ENCODE data around the gene TSPAN15. TPM values are rescaled to one million over a fixed set of nuclear protein-coding genes. Genes with fewer than 3 reads are reported as not detected.

TSPAN15 gene
- total and polyA plus RNA-seq, 4 donors = 44.3 to 68.4 (median 55.0) TPM

- peaks cover 0 to 4% (median 0%) of the 10 kb centered on the region in 4 donors for H3K36me3 ChIP-seq (ENCODE audit: control insufficient read depth in 4 of 4, insufficient read depth in 4 of 4, low read length in 4 of 4)
- H3K9ac ChIP-seq (ENCODE audit: insufficient read depth in 1 of 2, low read length in 2 of 2) = no peak overlapping the region
- no peak overlapping the region for H3K4me3 ChIP-seq
- peaks cover 0 to 2% (median 0%) of the 10 kb centered on the region in 5 donors for H3K4me1 ChIP-seq (ENCODE audit: control insufficient read depth in 5 of 5, insufficient read depth in 5 of 5, low read length in 5 of 5)
- 93 to 95% methylated on average over 15 of the region's 15 CpGs for WGBS, 2 donors
- H3K27me3 ChIP-seq (ENCODE audit: control insufficient read depth in 3 of 3, insufficient read depth in 3 of 3, low read length in 2 of 3) = no peaks in the 10 kb centered on the region
- H3K27ac ChIP-seq (ENCODE audit: low read depth in 1 of 2, low read length in 1 of 2) = no peak overlapping the region
- no peak for DNase-seq
- no peaks in the 10 kb centered on the region for H3K9me3 ChIP-seq (ENCODE audit: control insufficient read depth in 4 of 4, insufficient read depth in 3 of 4, low read length in 3 of 4)
- ATAC-seq (ENCODE audit: insufficient read depth, low FRiP score) = no peak
- no peak for TF ChIP-seq CTCF (IDR thresholded peaks at IDR 0.05; ENCODE audit: control extremely low read depth, extremely low read depth)
Measured at GRCh38 chr10:69505636-69506318, 54.5 kb downstream of the TSPAN15 start.

- Histone ChIP-seq H3K4me3 (no peak overlapping the region), H3K27me3 (ENCODE audit: control insufficient read depth in 3 of 3, insufficient read depth in 3 of 3, low read length in 2 of 3) (no peaks in the 10 kb centered on the region), H3K36me3 (ENCODE audit: control insufficient read depth in 4 of 4, insufficient read depth in 4 of 4, low read length in 4 of 4) (peaks cover 0 to 4% (median 0%) of the 10 kb centered on the region in 4 donors), H3K27ac (ENCODE audit: low read depth in 1 of 2, low read length in 1 of 2) (peak overlapping the region in 1 of 2 donors; percentile 15), H3K9me3 (ENCODE audit: control insufficient read depth in 4 of 4, insufficient read depth in 3 of 4, low read length in 3 of 4) (no peaks in the 10 kb centered on the region), H3K9ac (ENCODE audit: insufficient read depth in 1 of 2, low read length in 2 of 2) (no peak overlapping the region), H3K4me1 (ENCODE audit: control insufficient read depth in 5 of 5, insufficient read depth in 5 of 5, low read length in 5 of 5) (peaks cover 0 to 2% (median 0%) of the 10 kb centered on the region in 5 donors)
- DNase-seq (no peak), ATAC-seq (ENCODE audit: insufficient read depth, low FRiP score) (no peak)
- WGBS, 2 donors = 85 to 100% methylated on average over 3 of the region's 3 CpGs
- no peak for TF ChIP-seq CTCF (IDR thresholded peaks at IDR 0.05; ENCODE audit: control extremely low read depth, extremely low read depth)
Measured at GRCh38 chr10:69506487-69506833, 55.2 kb downstream of the TSPAN15 start.

GRCh38 chr10:69506834-69507713 is 55.8 kb downstream of the TSPAN15 start:
- Histone ChIP-seq H3K27ac (ENCODE audit: low read depth in 1 of 2, low read length in 1 of 2) (peak overlapping the region in 1 of 2 donors; percentile 15), H3K4me3 (no peak overlapping the region)

More at GRCh38 chr10:69506834-69507713, 55.8 kb downstream of the TSPAN15 start:
- WGBS, 2 donors = 74 to 77% methylated on average over 19 of the region's 19 CpGs
- H3K9ac ChIP-seq (ENCODE audit: insufficient read depth in 1 of 2, low read length in 2 of 2) = no peak overlapping the region
- no peak for TF ChIP-seq CTCF (IDR thresholded peaks at IDR 0.05; ENCODE audit: control extremely low read depth, extremely low read depth)
- peaks cover 0 to 2% (median 0%) of the 10 kb centered on the region in 5 donors for H3K4me1 ChIP-seq (ENCODE audit: control insufficient read depth in 5 of 5, insufficient read depth in 5 of 5, low read length in 5 of 5)
- peaks cover 0 to 5% (median 0%) of the 10 kb centered on the region in 4 donors for H3K36me3 ChIP-seq (ENCODE audit: control insufficient read depth in 4 of 4, insufficient read depth in 4 of 4, low read length in 4 of 4)
- ATAC-seq (ENCODE audit: insufficient read depth, low FRiP score) (no peak), DNase-seq (no peak)
- H3K27me3 ChIP-seq (ENCODE audit: control insufficient read depth in 3 of 3, insufficient read depth in 3 of 3, low read length in 2 of 3) = no peaks in the 10 kb centered on the region
- H3K9me3 ChIP-seq (ENCODE audit: control insufficient read depth in 4 of 4, insufficient read depth in 3 of 4, low read length in 3 of 4) = no peaks in the 10 kb centered on the region
